HG03064 (cell line): ENCODE measurements around the gene PDCD7.
A peak's percentile ranks its signal among the peaks of the same experiment; 100 is the strongest.
"Not testable (repeated sequence)": the region's sequence is repeated elsewhere in the genome, so short reads cannot be mapped to it uniquely, and the experiment has no call there.

Experiments used
- ATAC-seq: cut with Tn5 transposase; IDR thresholded peaks from one replicate; pipeline ENCODE4 v1.9.1; 2021; ENCODE audit warnings: low read depth; ENCODE audit not compliant: unreplicated experiment

PDCD7 gene

GRCh38 chr15:65133548-65134200 lies at the start of gene PDCD7:
Gene PDCD7 (minus strand): TSS chr15:65133808. CDS start chr15:65133781, 27 bp downstream.
- ATAC-seq: peak; percentile 82

GRCh38 chr15:65182538-65182937 lies 48.9 kb upstream of the PDCD7 start:
- no peak for ATAC-seq

GRCh38 chr15:65181582-65182353 lies 48.2 kb upstream of the PDCD7 start:
- ATAC-seq: not testable (repeated sequence)

GRCh38 chr15:65180167-65180566 lies 46.6 kb upstream of the PDCD7 start:
- no peak for ATAC-seq

GRCh38 chr15:65177901-65178300 lies 44.3 kb upstream of the PDCD7 start:
- ATAC-seq: no peak

- no peak for ATAC-seq
Measured at GRCh38 chr15:65176056-65176455, 42.4 kb upstream of the PDCD7 start.

- ATAC-seq: no peak
Measured at GRCh38 chr15:65175511-65175910, 41.9 kb upstream of the PDCD7 start.

GRCh38 chr15:65174509-65174908 lies 40.9 kb upstream of the PDCD7 start:
- ATAC-seq: no peak

- ATAC-seq: no peak
Measured at GRCh38 chr15:65172531-65172930, 38.9 kb upstream of the PDCD7 start.

- ATAC-seq: no peak
Measured at GRCh38 chr15:65171428-65171827, 37.8 kb upstream of the PDCD7 start.

GRCh38 chr15:65165875-65166274 lies 32.3 kb upstream of the PDCD7 start:
- ATAC-seq: no peak

- no peak for ATAC-seq
Measured at GRCh38 chr15:65164139-65164538, 30.5 kb upstream of the PDCD7 start.

- no peak for ATAC-seq
Measured at GRCh38 chr15:65163041-65163440, 29.4 kb upstream of the PDCD7 start.

GRCh38 chr15:65156692-65157091 lies 23.1 kb upstream of the PDCD7 start:
- ATAC-seq: no peak

- no peak for ATAC-seq
Measured at GRCh38 chr15:65154720-65155119, 21.1 kb upstream of the PDCD7 start.

GRCh38 chr15:65147902-65148301 lies 14.3 kb upstream of the PDCD7 start:
- no peak for ATAC-seq

GRCh38 chr15:65146438-65146837 lies 12.8 kb upstream of the PDCD7 start:
- ATAC-seq: no peak

- not testable (repeated sequence) for ATAC-seq
Measured at GRCh38 chr15:65138631-65139030, 5.0 kb upstream of the PDCD7 start.

- not testable (repeated sequence) for ATAC-seq
Measured at GRCh38 chr15:65137893-65138292, 4.3 kb upstream of the PDCD7 start.

GRCh38 chr15:65137089-65137488 lies 3.5 kb upstream of the PDCD7 start:
- not testable (repeated sequence) for ATAC-seq

- no peak for ATAC-seq
Measured at GRCh38 chr15:65134538-65134937, 930 bp upstream of the PDCD7 start.
